ENCODE measurements around the gene MMEL1.
A peak's percentile ranks its signal among the peaks of the same experiment; 100 is the strongest.
"Not testable (repeated sequence)": the region's sequence is repeated elsewhere in the genome, so short reads cannot be mapped to it uniquely, and the experiment has no call there.

MMEL1 gene

GRCh38 chr1:2632561-2633361, at the start of gene MMEL1:
Gene MMEL1, minus strand, starts transcription at chr1:2633016. Its CDS starts 3,532 bp downstream, at chr1:2629484.
- ATAC-seq (no peak), DNase-seq (no peak)
- Mint-ChIP-seq H3K9me3 (peaks cover 4 to 24% of the 10 kb centered on the region in 2 donors), H3K27me3 (peaks cover 51% of the 10 kb centered on the region), H3K4me3 (no peak within 1 kb of the TSS), H3K4me1 (peaks cover 31% of the 10 kb centered on the region), H3K27ac (peak within 1 kb of the TSS; percentile 7 to 84)

DNA sequence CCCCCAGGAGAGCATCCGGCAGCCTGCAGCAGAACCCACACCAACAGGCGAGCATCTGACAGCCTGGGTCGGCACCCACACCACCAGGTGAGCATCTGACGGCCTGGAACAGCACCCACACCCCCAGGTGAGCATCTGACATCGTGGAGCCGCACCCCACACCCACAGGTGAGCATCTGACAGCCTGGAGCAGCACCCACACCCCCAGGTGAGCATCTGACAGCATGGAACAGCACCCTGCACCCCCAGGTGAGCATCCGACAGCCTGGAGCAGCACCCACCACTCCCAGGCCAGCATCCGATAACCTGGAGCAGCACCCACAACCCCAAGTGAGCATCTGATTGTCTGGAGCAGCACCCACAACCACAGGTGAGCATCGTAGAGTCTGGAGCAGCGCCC, 43.9 kb upstream of the MMEL1 start:
- H3K27ac Mint-ChIP-seq, H3K27me3 Mint-ChIP-seq, DNase-seq, H3K9me3 Mint-ChIP-seq, ATAC-seq, H3K4me3 Mint-ChIP-seq, H3K4me1 Mint-ChIP-seq: not testable (repeated sequence)

- H3K9me3 Mint-ChIP-seq, H3K4me1 Mint-ChIP-seq, H3K27ac Mint-ChIP-seq, H3K4me3 Mint-ChIP-seq, ATAC-seq, H3K27me3 Mint-ChIP-seq: not testable (repeated sequence)
- peak in 1 of 2 donors; percentile 22 for DNase-seq
These were observed 38.8 kb upstream of the MMEL1 start for GRCh38 chr1:2671656-2672055.

- H3K27ac Mint-ChIP-seq, ATAC-seq, DNase-seq, H3K4me1 Mint-ChIP-seq, H3K9me3 Mint-ChIP-seq, H3K4me3 Mint-ChIP-seq: not testable (repeated sequence)
- H3K27me3 Mint-ChIP-seq: peaks cover 15% of the 10 kb centered on the region
These were observed 27.0 kb upstream of the MMEL1 start for GRCh38 chr1:2659806-2660205.

DNA sequence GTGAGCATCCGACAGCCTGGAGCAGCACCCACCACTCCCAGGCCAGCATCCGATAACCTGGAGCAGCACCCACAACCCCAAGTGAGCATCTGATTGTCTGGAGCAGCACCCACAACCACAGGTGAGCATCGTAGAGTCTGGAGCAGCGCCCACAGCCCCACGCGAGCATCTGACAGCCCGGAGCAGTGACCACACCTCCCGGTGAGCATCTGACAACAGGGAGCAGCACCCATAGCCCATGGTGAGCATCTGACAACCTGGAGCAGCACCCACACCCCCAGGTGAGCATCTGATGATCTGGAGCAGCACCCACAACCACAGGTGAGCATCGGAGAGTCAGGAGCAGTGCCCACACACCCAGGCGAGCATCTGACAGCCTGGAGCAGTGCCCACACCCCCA, 25.1 kb upstream of the MMEL1 start:
- not testable (repeated sequence) for H3K9me3 Mint-ChIP-seq, H3K4me1 Mint-ChIP-seq, H3K27ac Mint-ChIP-seq, ATAC-seq, H3K4me3 Mint-ChIP-seq, DNase-seq
- H3K27me3 Mint-ChIP-seq: peaks cover 34% of the 10 kb centered on the region

DNA sequence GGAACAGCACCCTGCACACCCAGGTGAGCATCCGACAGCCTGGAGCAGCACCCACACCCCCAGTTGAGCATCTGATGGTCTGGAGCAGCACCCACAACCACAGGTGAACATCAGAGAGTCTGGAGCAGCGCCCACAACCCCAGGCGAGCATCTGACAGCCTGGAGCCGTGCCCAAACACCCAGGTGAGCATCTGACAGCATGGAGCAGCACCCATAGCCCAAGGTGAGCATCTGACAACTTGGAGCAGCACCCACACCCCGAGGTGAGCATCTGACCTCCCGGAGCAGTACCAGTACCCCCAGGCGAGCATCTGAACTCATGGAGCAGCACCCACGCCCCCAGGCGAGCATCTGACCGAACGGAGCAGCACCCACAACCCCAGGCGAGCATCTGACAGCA, 24.3 kb upstream of the MMEL1 start:
- not testable (repeated sequence) for ATAC-seq, H3K4me3 Mint-ChIP-seq, H3K27ac Mint-ChIP-seq, H3K4me1 Mint-ChIP-seq, H3K9me3 Mint-ChIP-seq, DNase-seq
- peaks cover 42% of the 10 kb centered on the region for H3K27me3 Mint-ChIP-seq

- DNase-seq, H3K4me1 Mint-ChIP-seq, H3K9me3 Mint-ChIP-seq, ATAC-seq, H3K4me3 Mint-ChIP-seq: not testable (repeated sequence)
- Mint-ChIP-seq H3K27ac (peak overlapping the region in 1 of 2 donors; percentile 7), H3K27me3 (peaks cover 51% of the 10 kb centered on the region)
These were observed 23.0 kb upstream of the MMEL1 start for GRCh38 chr1:2655598-2656434.

DNA sequence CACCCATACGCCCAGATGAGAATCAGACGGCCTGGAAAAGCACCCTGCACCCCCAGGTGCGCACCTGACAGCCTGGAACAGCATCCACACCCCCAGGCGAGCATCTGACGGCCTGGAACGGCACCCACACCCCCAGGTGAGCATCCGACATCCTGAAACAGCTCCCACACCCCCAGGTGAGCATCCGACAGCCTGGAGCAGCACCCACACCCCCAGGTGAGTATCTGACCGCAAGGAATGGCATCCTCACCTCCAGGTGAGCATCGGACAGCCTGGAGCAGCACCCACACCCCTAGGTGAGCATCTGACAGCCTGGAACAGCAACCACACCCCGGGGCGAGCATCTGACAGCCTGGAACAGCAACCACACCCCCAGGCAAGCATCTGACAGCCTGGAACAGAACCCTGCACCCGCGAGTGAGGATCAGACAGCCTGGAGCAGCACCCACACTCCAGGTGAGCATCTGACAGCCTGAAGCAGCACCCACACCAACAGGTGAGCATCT, 21.7 kb upstream of the MMEL1 start:
- not testable (repeated sequence) for H3K9me3 Mint-ChIP-seq, ATAC-seq, H3K4me3 Mint-ChIP-seq, H3K4me1 Mint-ChIP-seq, DNase-seq
- H3K27ac Mint-ChIP-seq: peak overlapping the region in 1 of 2 donors; percentile 64
- peaks cover 51% of the 10 kb centered on the region for H3K27me3 Mint-ChIP-seq

- H3K4me3 Mint-ChIP-seq, H3K9me3 Mint-ChIP-seq, H3K4me1 Mint-ChIP-seq, ATAC-seq: not testable (repeated sequence)
- peak in 1 of 2 donors; percentile 47 for DNase-seq
- peaks cover 51% of the 10 kb centered on the region for H3K27me3 Mint-ChIP-seq
- H3K27ac Mint-ChIP-seq: peak overlapping the region in 1 of 2 donors; percentile 32
These were observed 21.1 kb upstream of the MMEL1 start for GRCh38 chr1:2653741-2654442.

DNA sequence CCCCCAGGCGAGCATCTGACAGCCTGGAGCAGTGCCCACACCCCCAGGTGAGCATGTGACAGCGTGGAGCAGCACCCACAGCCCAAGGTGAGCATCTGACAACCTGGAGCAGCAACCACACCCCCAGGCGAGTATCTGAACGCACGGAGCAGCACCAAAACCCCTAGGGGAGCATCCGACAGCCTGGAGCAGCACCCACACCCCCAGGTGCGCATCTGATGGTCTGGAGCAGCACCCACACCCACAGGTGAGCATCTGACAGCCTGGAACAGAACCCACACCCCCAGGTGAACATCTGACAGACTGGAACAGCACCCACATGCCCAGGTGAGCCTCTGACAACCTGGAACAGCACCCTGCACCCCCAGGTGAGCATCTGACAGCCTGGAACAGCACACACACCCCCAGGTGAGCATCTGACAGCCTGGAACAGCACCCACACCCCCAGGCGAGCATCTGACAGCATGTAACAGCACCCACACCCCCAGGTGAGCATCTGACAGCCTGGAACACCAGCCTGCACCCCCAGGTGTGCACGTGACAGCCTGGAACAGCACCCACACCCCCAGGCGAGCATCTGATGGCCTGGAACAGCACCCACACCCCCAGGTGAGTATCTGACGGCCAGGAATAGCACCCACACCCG, 20.2 kb upstream of the MMEL1 start:
- ATAC-seq, DNase-seq, H3K4me3 Mint-ChIP-seq, H3K4me1 Mint-ChIP-seq, H3K27ac Mint-ChIP-seq, H3K9me3 Mint-ChIP-seq: not testable (repeated sequence)
- H3K27me3 Mint-ChIP-seq: peaks cover 51% of the 10 kb centered on the region

GRCh38 chr1:2652152-2652925, 19.5 kb upstream of the MMEL1 start:
- ATAC-seq, H3K4me3 Mint-ChIP-seq, DNase-seq, H3K4me1 Mint-ChIP-seq, H3K27ac Mint-ChIP-seq: not testable (repeated sequence)
- Mint-ChIP-seq H3K27me3 (peaks cover 51% of the 10 kb centered on the region), H3K9me3 (peaks cover 7 to 14% of the 10 kb centered on the region in 2 donors)

- no peak overlapping the region for H3K27ac Mint-ChIP-seq
- no peak overlapping the region for H3K4me3 Mint-ChIP-seq
- H3K9me3 Mint-ChIP-seq: peaks cover 14 to 26% of the 10 kb centered on the region in 2 donors
- no peak for ATAC-seq
- peaks cover 49% of the 10 kb centered on the region for H3K27me3 Mint-ChIP-seq
- H3K4me1 Mint-ChIP-seq: no peaks in the 10 kb centered on the region
- DNase-seq: peak in 1 of 2 donors; percentile 4
These were observed 18.3 kb upstream of the MMEL1 start for GRCh38 chr1:2650967-2651645.

- no peak overlapping the region for H3K27ac Mint-ChIP-seq
- peaks cover 6% of the 10 kb centered on the region for H3K27me3 Mint-ChIP-seq
- DNase-seq (no peak), ATAC-seq (no peak)
- peaks cover 19% of the 10 kb centered on the region for H3K4me1 Mint-ChIP-seq
- H3K4me3 Mint-ChIP-seq: no peak overlapping the region
- H3K9me3 Mint-ChIP-seq: peaks cover 18 to 34% of the 10 kb centered on the region in 2 donors
These were observed 14.0 kb upstream of the MMEL1 start for GRCh38 chr1:2646837-2647236.

- DNase-seq (no peak), ATAC-seq (no peak)
- no peak overlapping the region for H3K27ac Mint-ChIP-seq
- peaks cover 18 to 34% of the 10 kb centered on the region in 2 donors for H3K9me3 Mint-ChIP-seq
- H3K4me1 Mint-ChIP-seq: peaks cover 26% of the 10 kb centered on the region
- no peak overlapping the region for H3K4me3 Mint-ChIP-seq
- H3K27me3 Mint-ChIP-seq: no peaks in the 10 kb centered on the region
These were observed 13.0 kb upstream of the MMEL1 start for GRCh38 chr1:2645776-2646175.

Data from stimulated activated naive CD8-positive, alpha-beta T cell treated with anti-CD3 and anti-CD28 coated beads, Interleukin-15, amount 100 ng/mL, for 72 hours (primary cell).